Vagina (tissue), 2 donors: ENCODE data around the gene ABAT. TPM values are rescaled to one million over a fixed set of nuclear protein-coding genes. Genes with fewer than 3 reads are reported as not detected.

Source experiments
- DNase-seq, 2 donors: peaks; one replicate each; pipeline ENCODE4 v3.0.0-alpha.2; 2017; ENCODE audit errors: extremely low spot score in 2 of 2
- H3K27ac ChIP-seq: fragments of 200-600 bp; sonication (generic); one replicate; pipeline ENCODE4 v1.5.1; 2019
- H3K27me3 ChIP-seq: fragments of 200-600 bp; sonication (generic); one replicate; pipeline ENCODE4 v1.5.1; 2019
- H3K36me3 ChIP-seq, 2 donors: fragments of 200-600 bp; sonication (generic); one replicate each; pipeline ENCODE4 v1.5.1; 2017 to 2019
- H3K4me1 ChIP-seq: fragments of 200-600 bp; sonication (generic); one replicate; pipeline ENCODE4 v1.5.1; 2019
- H3K4me3 ChIP-seq, 2 donors: fragments of 200-600 bp; sonication (generic); 1 replicate in 1 of 2; 2 replicates in 1 of 2; pipeline ENCODE4 v1.5.1; 2016 to 2019
- H3K9me3 ChIP-seq: fragments of 200-600 bp; sonication (generic); one replicate; pipeline ENCODE4 v1.5.1; 2019
- CTCF ChIP-seq, 3 experiments: fragments of 450-650 bp in 2 of 3; fragments of 200-600 bp in 1 of 3; sonication (generic) in 1 of 3; IDR thresholded peaks; one replicate each; pipeline ENCODE4 v1.5.1; 2017 to 2019; ENCODE audit warnings: antibody characterized with exemption in 3 of 3, mild to moderate bottlenecking in 2 of 3, moderate library complexity in 2 of 3
- POLR2A ChIP-seq, 2 donors: fragments of 450-650 bp; IDR thresholded peaks; one replicate each; pipeline ENCODE4 v1.6.1; 2017; ENCODE audit warnings: antibody characterized with exemption in 2 of 2, mild to moderate bottlenecking in 2 of 2, moderate library complexity in 2 of 2
- POLR2AphosphoS5 ChIP-seq, 2 donors: sonication (generic); formaldehyde crosslinking; IDR thresholded peaks; one replicate each; pipeline ENCODE4 v1.9.0; 2017; ENCODE audit warnings: antibody characterized with exemption in 2 of 2, mild to moderate bottlenecking in 2 of 2, low read depth in 1 of 2; ENCODE audit not compliant: insufficient read depth in 1 of 2
- intact Hi-C: fragments of 100-400 bp; cut with DNase I; formaldehyde crosslinking; loops from one replicate; pipeline ENCODE4 v1.15.1; 2023
- total RNA-seq: library from RNA; depleted of rRNA; stranded (reverse); fragments of >200 nt; gene quantifications from one replicate; pipeline ENCODE4 v1.2.3, GENCODE V29; 2016

Gene ABAT
- total RNA-seq, 1 donor from 2014 or later = 3.9 TPM

GRCh38 chr16:8812162-8812843, 137.9 kb downstream of the ABAT start:
- H3K4me1 ChIP-seq = no peaks in the 10 kb centered on the region
- intact Hi-C loops = no loop called here
- no peak overlapping the region for H3K27ac ChIP-seq
- H3K4me3 ChIP-seq = no peak overlapping the region
- H3K36me3 ChIP-seq = peaks cover 0 to 82% of the 10 kb centered on the region in 2 donors
- H3K9me3 ChIP-seq = no peaks in the 10 kb centered on the region
- no peaks in the 10 kb centered on the region for H3K27me3 ChIP-seq
- no peak for DNase-seq
- TF ChIP-seq POLR2AphosphoS5 (IDR thresholded peaks at IDR 0.05; ENCODE audit: insufficient read depth in 1 of 2, low read depth in 1 of 2) = no peak
- TF ChIP-seq POLR2A (IDR thresholded peaks at IDR 0.05) = no peak
- no peak for TF ChIP-seq CTCF (IDR thresholded peaks at IDR 0.05)

GRCh38 chr16:8814095-8814806, 139.8 kb downstream of the ABAT start:
- Histone ChIP-seq H3K27ac (no peak overlapping the region), H3K36me3 (peaks cover 0 to 83% of the 10 kb centered on the region in 2 donors), H3K4me1 (no peaks in the 10 kb centered on the region), H3K27me3 (no peaks in the 10 kb centered on the region), H3K9me3 (no peaks in the 10 kb centered on the region), H3K4me3 (no peak overlapping the region)
- intact Hi-C loops = no loop called here
- TF ChIP-seq POLR2AphosphoS5 (IDR thresholded peaks at IDR 0.05; ENCODE audit: insufficient read depth in 1 of 2, low read depth in 1 of 2) (no peak), CTCF (IDR thresholded peaks at IDR 0.05) (no peak)
- DNase-seq = no peak

- Histone ChIP-seq H3K27me3 (no peaks in the 10 kb centered on the region), H3K4me3 (no peak overlapping the region), H3K4me1 (no peaks in the 10 kb centered on the region), H3K36me3 (peaks cover 0 to 62% of the 10 kb centered on the region in 2 donors), H3K9me3 (no peaks in the 10 kb centered on the region), H3K27ac (no peak overlapping the region)
- intact Hi-C loops = no loop called here
- TF ChIP-seq CTCF (IDR thresholded peaks at IDR 0.05) (no peak), POLR2A (IDR thresholded peaks at IDR 0.05) (no peak), POLR2AphosphoS5 (IDR thresholded peaks at IDR 0.05; ENCODE audit: insufficient read depth in 1 of 2, low read depth in 1 of 2) (no peak)
- DNase-seq = no peak
Measured at GRCh38 chr16:8816967-8817655, 142.7 kb downstream of the ABAT start.

- no peak overlapping the region for H3K27ac ChIP-seq
- peaks cover 0 to 46% of the 10 kb centered on the region in 2 donors for H3K36me3 ChIP-seq
- no peaks in the 10 kb centered on the region for H3K9me3 ChIP-seq
- H3K27me3 ChIP-seq = no peaks in the 10 kb centered on the region
- intact Hi-C loops = no loop called here
- no peak overlapping the region for H3K4me3 ChIP-seq
- TF ChIP-seq POLR2AphosphoS5 (IDR thresholded peaks at IDR 0.05; ENCODE audit: insufficient read depth in 1 of 2, low read depth in 1 of 2) (no peak), CTCF (IDR thresholded peaks at IDR 0.05) (no peak), POLR2A (IDR thresholded peaks at IDR 0.05) (no peak)
- H3K4me1 ChIP-seq = no peaks in the 10 kb centered on the region
- no peak for DNase-seq
Measured at GRCh38 chr16:8818504-8819270, 144.3 kb downstream of the ABAT start.
